HEK293 (cell line): ENCODE data around the gene ZNF385C.

Source experiments
- BCL6B ChIP-seq: fragments of 450-650 bp; formaldehyde crosslinking; IDR thresholded peaks from 2 replicates; pipeline ENCODE4 v1.5.1; 2017; ENCODE audit warnings: missing biosample characterization, missing genetic modification characterization
- HOXA7 ChIP-seq: sonication (generic); formaldehyde crosslinking; IDR thresholded peaks from 2 replicates; pipeline ENCODE4 v1.8.1; 2022; ENCODE audit warnings: missing genetic modification reagents, borderline replicate concordance
- HOXD13 ChIP-seq: sonication (generic); formaldehyde crosslinking; IDR thresholded peaks from 2 replicates; pipeline ENCODE4 v1.8.0; 2022; ENCODE audit warnings: missing genetic modification reagents, borderline replicate concordance
- IKZF3 ChIP-seq: fragments of 450-650 bp; IDR thresholded peaks from 2 replicates; pipeline ENCODE4 v1.5.0; 2018; ENCODE audit warnings: missing biosample characterization, mild to moderate bottlenecking, missing genetic modification characterization, moderate library complexity
- KLF1 ChIP-seq: fragments of 450-650 bp; formaldehyde crosslinking; IDR thresholded peaks from 2 replicates; pipeline ENCODE4 v1.5.1; 2016; ENCODE audit warnings: missing biosample characterization, missing genetic modification characterization
- MYNN ChIP-seq: fragments of 450-650 bp; formaldehyde crosslinking; IDR thresholded peaks from 2 replicates; pipeline ENCODE4 v1.5.1; 2016; ENCODE audit warnings: missing biosample characterization, missing genetic modification characterization, borderline replicate concordance
- PATZ1 ChIP-seq: fragments of 450-650 bp; formaldehyde crosslinking; IDR thresholded peaks from 2 replicates; pipeline ENCODE4 v1.5.1; 2016; ENCODE audit warnings: missing biosample characterization, missing genetic modification characterization
- ZFHX2 ChIP-seq: fragments of 450-650 bp; formaldehyde crosslinking; conservative IDR thresholded peaks from 2 replicates; pipeline ENCODE4 v1.5.1; 2016; ENCODE audit warnings: missing biosample characterization, missing genetic modification characterization
- ZNF114 ChIP-seq: fragments of 450-650 bp; formaldehyde crosslinking; IDR thresholded peaks from 2 replicates; pipeline ENCODE4 v1.5.0; 2017; ENCODE audit warnings: missing biosample characterization, missing genetic modification characterization
- ZNF175 ChIP-seq: fragments of 450-650 bp; formaldehyde crosslinking; IDR thresholded peaks from 2 replicates; pipeline ENCODE4 v1.5.1; 2016; ENCODE audit warnings: missing biosample characterization, missing genetic modification characterization
- ZNF184 ChIP-seq: fragments of 450-650 bp; IDR thresholded peaks from 2 replicates; pipeline ENCODE4 v1.5.1; 2018; ENCODE audit warnings: missing biosample characterization, mild to moderate bottlenecking, missing genetic modification characterization
- ZNF19 ChIP-seq: fragments of 450-650 bp; formaldehyde crosslinking; IDR thresholded peaks from 2 replicates; pipeline ENCODE4; 2016; ENCODE audit warnings: missing biosample characterization, missing genetic modification characterization, low read depth
- ZNF214 ChIP-seq: fragments of 450-650 bp; formaldehyde crosslinking; IDR thresholded peaks from 2 replicates; pipeline ENCODE4 v1.5.1; 2017; ENCODE audit warnings: missing biosample characterization, mild to moderate bottlenecking, missing genetic modification characterization, borderline replicate concordance
- ZNF221 ChIP-seq: fragments of 450-650 bp; formaldehyde crosslinking; IDR thresholded peaks from 2 replicates; pipeline ENCODE4 v1.5.1; 2017; ENCODE audit warnings: missing biosample characterization, missing genetic modification characterization, borderline replicate concordance
- ZNF26 ChIP-seq: fragments of 450-650 bp; formaldehyde crosslinking; IDR thresholded peaks from 2 replicates; pipeline ENCODE4 v1.5.1; 2016; ENCODE audit warnings: missing biosample characterization, missing genetic modification characterization
- ZNF366 ChIP-seq: fragments of 450-650 bp; formaldehyde crosslinking; conservative IDR thresholded peaks from 2 replicates; pipeline ENCODE4 v1.5.1; 2016; ENCODE audit warnings: missing biosample characterization, missing genetic modification characterization
- ZNF423 ChIP-seq: fragments of 450-650 bp; formaldehyde crosslinking; IDR thresholded peaks from 2 replicates; pipeline ENCODE4 v1.5.1; 2016; ENCODE audit warnings: missing biosample characterization, missing genetic modification characterization
- ZNF426 ChIP-seq: fragments of 450-650 bp; formaldehyde crosslinking; IDR thresholded peaks from 2 replicates; pipeline ENCODE4 v1.5.1; 2017; ENCODE audit warnings: missing biosample characterization, missing genetic modification characterization, mild to moderate bottlenecking, inconsistent platforms, moderate library complexity
- ZNF48 ChIP-seq: fragments of 450-650 bp; formaldehyde crosslinking; IDR thresholded peaks from 2 replicates; pipeline ENCODE4 v1.5.1; 2016; ENCODE audit warnings: missing biosample characterization, missing genetic modification characterization
- ZNF558 ChIP-seq: fragments of 450-650 bp; formaldehyde crosslinking; IDR thresholded peaks from 2 replicates; pipeline ENCODE4 v1.5.1; 2016; ENCODE audit warnings: missing biosample characterization, missing genetic modification characterization
- ZNF610 ChIP-seq: fragments of 450-650 bp; formaldehyde crosslinking; IDR thresholded peaks from 2 replicates; pipeline ENCODE4 v1.5.1; 2016; ENCODE audit warnings: missing biosample characterization, missing genetic modification characterization, borderline replicate concordance
- ZNF654 ChIP-seq: fragments of 450-650 bp; formaldehyde crosslinking; IDR thresholded peaks from 2 replicates; pipeline ENCODE4 v1.5.1; 2016; ENCODE audit warnings: low read depth, missing biosample characterization, missing genetic modification characterization
- ZSCAN18 ChIP-seq: fragments of 450-650 bp; formaldehyde crosslinking; IDR thresholded peaks from 2 replicates; pipeline ENCODE4 v1.5.1; 2016; ENCODE audit warnings: missing biosample characterization, missing genetic modification characterization
- TF ChIP-seq, protein P1 (sequence below): sonication (generic); formaldehyde crosslinking; IDR thresholded peaks from 2 replicates; pipeline ENCODE4 v1.8.1; 2022; ENCODE audit warnings: mild to moderate bottlenecking, moderate library complexity, missing genetic modification reagents
- TF ChIP-seq, protein P2 (sequence below): fragments of 450-650 bp; formaldehyde crosslinking; IDR thresholded peaks from 2 replicates; pipeline ENCODE4 v1.5.1; 2016; ENCODE audit warnings: missing biosample characterization, missing genetic modification characterization, borderline replicate concordance

The ZNF385C gene

DNA sequence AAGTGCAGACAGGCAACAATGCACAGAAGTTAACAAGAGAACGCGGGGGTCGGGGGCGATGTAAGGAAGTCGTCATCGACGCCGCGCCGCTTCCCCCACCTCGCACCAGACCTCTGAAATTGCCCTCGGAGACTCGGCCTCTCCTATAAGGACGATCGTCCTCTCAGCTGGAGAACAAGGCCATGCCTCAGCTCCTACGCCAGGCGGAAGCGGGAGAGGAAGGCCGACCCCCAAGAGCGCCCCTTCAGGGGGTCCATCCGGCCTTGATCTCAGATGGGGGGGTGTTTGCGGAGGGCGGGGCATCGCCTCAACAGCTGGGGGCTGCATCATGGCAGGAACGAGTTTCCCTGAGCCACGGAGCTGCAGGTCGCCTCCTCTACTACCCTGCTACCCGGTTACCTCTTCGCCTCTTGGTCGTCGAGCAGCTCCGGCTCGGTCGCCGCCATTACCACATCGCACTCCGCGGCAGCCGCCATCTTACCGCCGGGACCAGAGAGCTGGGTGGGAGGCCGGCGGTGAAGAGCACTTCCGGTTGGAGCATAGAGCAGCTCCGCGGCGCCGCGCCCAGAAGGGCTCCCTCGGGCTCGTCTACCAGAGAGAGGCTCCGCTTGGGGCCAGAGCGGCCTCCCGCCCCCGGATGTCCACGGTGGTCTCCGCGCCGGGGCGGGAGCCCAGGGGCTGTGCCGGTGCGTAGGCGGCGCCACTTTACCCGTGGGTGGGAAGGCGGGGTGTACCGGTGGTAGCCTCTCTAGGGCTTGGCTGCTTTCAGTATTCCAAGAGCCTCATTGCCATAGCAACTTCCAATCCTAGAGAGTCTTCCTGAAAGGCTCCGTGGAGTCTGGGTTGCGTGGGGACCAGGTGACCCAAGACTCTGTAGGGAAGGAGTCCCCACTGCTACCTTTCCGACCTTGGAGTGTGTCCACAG lies 81.1 kb downstream of the ZNF385C start, which contains the start of gene DNAJC7 (continued):
- no peak for TF ChIP-seq ZNF26 (tag by site-specific recombination)
- TF ChIP-seq IKZF3 (tag by site-specific recombination), result peak; percentile 74; the same call in 1 of the 2 replicates
- TF ChIP-seq ZSCAN18 (tag by site-specific recombination), result no peak
- peak; percentile 75; the same call in 1 of the 2 replicates for TF ChIP-seq ZNF610 (tag by site-specific recombination)
- no peak for TF ChIP-seq ZNF366 (tag by site-specific recombination)
- peak; percentile 68 for TF ChIP-seq KLF1
- TF ChIP-seq ZNF19 (tag by site-specific recombination), result no peak
- no peak for TF ChIP-seq ZNF654 (tag by site-specific recombination)
- TF ChIP-seq HOXD13 (CRISPR knock-in tag), result no peak
- peak; percentile 99 for TF ChIP-seq BCL6B (tag by site-specific recombination)
- no peak for TF ChIP-seq ZNF48
- TF ChIP-seq, protein P1, sequence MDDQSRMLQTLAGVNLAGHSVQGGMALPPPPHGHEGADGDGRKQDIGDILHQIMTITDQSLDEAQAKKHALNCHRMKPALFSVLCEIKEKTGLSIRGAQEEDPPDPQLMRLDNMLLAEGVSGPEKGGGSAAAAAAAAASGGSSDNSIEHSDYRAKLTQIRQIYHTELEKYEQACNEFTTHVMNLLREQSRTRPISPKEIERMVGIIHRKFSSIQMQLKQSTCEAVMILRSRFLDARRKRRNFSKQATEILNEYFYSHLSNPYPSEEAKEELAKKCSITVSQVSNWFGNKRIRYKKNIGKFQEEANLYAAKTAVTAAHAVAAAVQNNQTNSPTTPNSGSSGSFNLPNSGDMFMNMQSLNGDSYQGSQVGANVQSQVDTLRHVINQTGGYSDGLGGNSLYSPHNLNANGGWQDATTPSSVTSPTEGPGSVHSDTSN (CRISPR knock-in tag), result peak; percentile 3; the same call in 1 of the 2 replicates
- TF ChIP-seq ZNF423 (tag by site-specific recombination), result peak; percentile 99
- no peak for TF ChIP-seq ZNF221 (tag by site-specific recombination)
- no peak for TF ChIP-seq HOXA7 (CRISPR knock-in tag)
- TF ChIP-seq ZNF426 (tag by site-specific recombination), result no peak
- peak; percentile 99 for TF ChIP-seq ZFHX2 (tag by site-specific recombination)
- TF ChIP-seq ZNF558 (tag by site-specific recombination), result no peak
- peak; percentile 49; the same call in 1 of the 2 replicates for TF ChIP-seq MYNN
- peak; percentile 94 for TF ChIP-seq PATZ1 (tag by site-specific recombination)
- TF ChIP-seq, protein P2, sequence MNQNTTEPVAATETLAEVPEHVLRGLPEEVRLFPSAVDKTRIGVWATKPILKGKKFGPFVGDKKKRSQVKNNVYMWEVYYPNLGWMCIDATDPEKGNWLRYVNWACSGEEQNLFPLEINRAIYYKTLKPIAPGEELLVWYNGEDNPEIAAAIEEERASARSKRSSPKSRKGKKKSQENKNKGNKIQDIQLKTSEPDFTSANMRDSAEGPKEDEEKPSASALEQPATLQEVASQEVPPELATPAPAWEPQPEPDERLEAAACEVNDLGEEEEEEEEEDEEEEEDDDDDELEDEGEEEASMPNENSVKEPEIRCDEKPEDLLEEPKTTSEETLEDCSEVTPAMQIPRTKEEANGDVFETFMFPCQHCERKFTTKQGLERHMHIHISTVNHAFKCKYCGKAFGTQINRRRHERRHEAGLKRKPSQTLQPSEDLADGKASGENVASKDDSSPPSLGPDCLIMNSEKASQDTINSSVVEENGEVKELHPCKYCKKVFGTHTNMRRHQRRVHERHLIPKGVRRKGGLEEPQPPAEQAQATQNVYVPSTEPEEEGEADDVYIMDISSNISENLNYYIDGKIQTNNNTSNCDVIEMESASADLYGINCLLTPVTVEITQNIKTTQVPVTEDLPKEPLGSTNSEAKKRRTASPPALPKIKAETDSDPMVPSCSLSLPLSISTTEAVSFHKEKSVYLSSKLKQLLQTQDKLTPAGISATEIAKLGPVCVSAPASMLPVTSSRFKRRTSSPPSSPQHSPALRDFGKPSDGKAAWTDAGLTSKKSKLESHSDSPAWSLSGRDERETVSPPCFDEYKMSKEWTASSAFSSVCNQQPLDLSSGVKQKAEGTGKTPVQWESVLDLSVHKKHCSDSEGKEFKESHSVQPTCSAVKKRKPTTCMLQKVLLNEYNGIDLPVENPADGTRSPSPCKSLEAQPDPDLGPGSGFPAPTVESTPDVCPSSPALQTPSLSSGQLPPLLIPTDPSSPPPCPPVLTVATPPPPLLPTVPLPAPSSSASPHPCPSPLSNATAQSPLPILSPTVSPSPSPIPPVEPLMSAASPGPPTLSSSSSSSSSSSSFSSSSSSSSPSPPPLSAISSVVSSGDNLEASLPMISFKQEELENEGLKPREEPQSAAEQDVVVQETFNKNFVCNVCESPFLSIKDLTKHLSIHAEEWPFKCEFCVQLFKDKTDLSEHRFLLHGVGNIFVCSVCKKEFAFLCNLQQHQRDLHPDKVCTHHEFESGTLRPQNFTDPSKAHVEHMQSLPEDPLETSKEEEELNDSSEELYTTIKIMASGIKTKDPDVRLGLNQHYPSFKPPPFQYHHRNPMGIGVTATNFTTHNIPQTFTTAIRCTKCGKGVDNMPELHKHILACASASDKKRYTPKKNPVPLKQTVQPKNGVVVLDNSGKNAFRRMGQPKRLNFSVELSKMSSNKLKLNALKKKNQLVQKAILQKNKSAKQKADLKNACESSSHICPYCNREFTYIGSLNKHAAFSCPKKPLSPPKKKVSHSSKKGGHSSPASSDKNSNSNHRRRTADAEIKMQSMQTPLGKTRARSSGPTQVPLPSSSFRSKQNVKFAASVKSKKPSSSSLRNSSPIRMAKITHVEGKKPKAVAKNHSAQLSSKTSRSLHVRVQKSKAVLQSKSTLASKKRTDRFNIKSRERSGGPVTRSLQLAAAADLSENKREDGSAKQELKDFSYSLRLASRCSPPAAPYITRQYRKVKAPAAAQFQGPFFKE, result no peak
- TF ChIP-seq ZNF114, result no peak
- no peak for TF ChIP-seq ZNF214 (tag by site-specific recombination)
- TF ChIP-seq ZNF184 (tag by site-specific recombination), result no peak; the same call in 1 of the 2 replicates
- no peak for TF ChIP-seq ZNF175
